Mucosa of stomach (tissue), 1 donor: ENCODE measurements around the gene RPP21.
A peak's percentile ranks its signal among the peaks of the same experiment; 100 is the strongest.

ENCODE experiments used
- H3K27me3 ChIP-seq: one replicate; pipeline ENCODE4 v1.7.0; 2013; ENCODE audit warnings: mild to moderate bottlenecking, low read length; ENCODE audit not compliant: control insufficient read depth, insufficient read depth
- H3K36me3 ChIP-seq: one replicate; pipeline ENCODE4 v1.7.0; 2013; ENCODE audit warnings: low read length; ENCODE audit not compliant: control insufficient read depth, insufficient read depth
- H3K4me1 ChIP-seq: one replicate; pipeline ENCODE4 v1.7.0; 2013; ENCODE audit warnings: mild to moderate bottlenecking, low read length; ENCODE audit not compliant: control insufficient read depth, insufficient read depth
- H3K4me3 ChIP-seq: one replicate; pipeline ENCODE4 v1.7.0; 2013; ENCODE audit warnings: low read length
- H3K9ac ChIP-seq: one replicate; pipeline ENCODE4 v1.7.0; 2013; ENCODE audit warnings: mild to moderate bottlenecking, low read length, moderate library complexity
- H3K9me3 ChIP-seq: one replicate; pipeline ENCODE4 v1.7.0; 2013; ENCODE audit warnings: mild to moderate bottlenecking, low read length, moderate library complexity; ENCODE audit not compliant: control insufficient read depth
- donor health status: Pancreatic carcinoma.

The RPP21 gene

GRCh38 chr6:30341218-30341617 is 3.7 kb upstream of the RPP21 start:
- peaks cover 4% of the 10 kb centered on the region for H3K4me1 ChIP-seq
- H3K9ac ChIP-seq = no peak overlapping the region
- no peak overlapping the region for H3K4me3 ChIP-seq
- H3K9me3 ChIP-seq = no peaks in the 10 kb centered on the region
- H3K36me3 ChIP-seq = no peaks in the 10 kb centered on the region
- no peaks in the 10 kb centered on the region for H3K27me3 ChIP-seq

- H3K4me3 ChIP-seq = no peak overlapping the region
- no peaks in the 10 kb centered on the region for H3K36me3 ChIP-seq
Measured at GRCh38 chr6:30341728-30342127, 3.2 kb upstream of the RPP21 start.

GRCh38 chr6:30344191-30344867 is 627 bp upstream of the RPP21 start:
- Histone ChIP-seq H3K4me3 (peak overlapping the region; percentile 44), H3K27me3 (no peaks in the 10 kb centered on the region), H3K36me3 (no peaks in the 10 kb centered on the region), H3K4me1 (peaks cover 4% of the 10 kb centered on the region), H3K9me3 (no peaks in the 10 kb centered on the region), H3K9ac (peak overlapping the region; percentile 76)

More at GRCh38 chr6:30341728-30342127, 3.2 kb upstream of the RPP21 start:
- Histone ChIP-seq H3K9me3 (no peaks in the 10 kb centered on the region), H3K27me3 (no peaks in the 10 kb centered on the region), H3K9ac (no peak overlapping the region), H3K4me1 (peaks cover 4% of the 10 kb centered on the region)

GRCh38 chr6:30345852-30346251 is 896 bp downstream of the RPP21 start:
- H3K4me1 ChIP-seq = peaks cover 4% of the 10 kb centered on the region
- no peaks in the 10 kb centered on the region for H3K27me3 ChIP-seq
- no peaks in the 10 kb centered on the region for H3K36me3 ChIP-seq
- peak overlapping the region; percentile 20 for H3K4me3 ChIP-seq
- H3K9ac ChIP-seq = peak overlapping the region; percentile 76
- no peaks in the 10 kb centered on the region for H3K9me3 ChIP-seq

- Histone ChIP-seq H3K4me3 (no peak overlapping the region), H3K9ac (no peak overlapping the region), H3K36me3 (no peaks in the 10 kb centered on the region), H3K4me1 (peaks cover 4% of the 10 kb centered on the region), H3K9me3 (no peaks in the 10 kb centered on the region), H3K27me3 (no peaks in the 10 kb centered on the region)
Measured at GRCh38 chr6:30348957-30349356, 4.0 kb downstream of the RPP21 start.

GRCh38 chr6:30349421-30350177 is 4.6 kb downstream of the RPP21 start:
- Histone ChIP-seq H3K36me3 (no peaks in the 10 kb centered on the region), H3K4me3 (no peak overlapping the region), H3K9ac (no peak overlapping the region), H3K27me3 (no peaks in the 10 kb centered on the region), H3K9me3 (no peaks in the 10 kb centered on the region), H3K4me1 (peaks cover 2% of the 10 kb centered on the region)

GRCh38 chr6:30350524-30350923 is 5.6 kb downstream of the RPP21 start:
- H3K4me1 ChIP-seq = no peaks in the 10 kb centered on the region
- H3K4me3 ChIP-seq = no peak overlapping the region
- no peaks in the 10 kb centered on the region for H3K36me3 ChIP-seq
- H3K9ac ChIP-seq = no peak overlapping the region
- H3K27me3 ChIP-seq = no peaks in the 10 kb centered on the region
- H3K9me3 ChIP-seq = no peaks in the 10 kb centered on the region

- H3K4me3 ChIP-seq = no peak overlapping the region
- H3K36me3 ChIP-seq = no peaks in the 10 kb centered on the region
- no peaks in the 10 kb centered on the region for H3K4me1 ChIP-seq
- no peak overlapping the region for H3K9ac ChIP-seq
- H3K27me3 ChIP-seq = peaks cover 5% of the 10 kb centered on the region
- no peaks in the 10 kb centered on the region for H3K9me3 ChIP-seq
Measured at GRCh38 chr6:30352550-30352949, 7.6 kb downstream of the RPP21 start.

- H3K9me3 ChIP-seq = no peaks in the 10 kb centered on the region
- peaks cover 4% of the 10 kb centered on the region for H3K4me1 ChIP-seq
- no peak overlapping the region for H3K9ac ChIP-seq
- H3K27me3 ChIP-seq = peaks cover 29% of the 10 kb centered on the region
- no peaks in the 10 kb centered on the region for H3K36me3 ChIP-seq
- H3K4me3 ChIP-seq = no peak overlapping the region
Measured at GRCh38 chr6:30355281-30355680, 10.3 kb downstream of the RPP21 start.

GRCh38 chr6:30356536-30356935 is 11.6 kb downstream of the RPP21 start:
- Histone ChIP-seq H3K4me3 (no peak overlapping the region), H3K9me3 (no peaks in the 10 kb centered on the region), H3K36me3 (no peaks in the 10 kb centered on the region), H3K27me3 (peaks cover 39% of the 10 kb centered on the region), H3K4me1 (peaks cover 4% of the 10 kb centered on the region), H3K9ac (no peak overlapping the region)

GRCh38 chr6:30357678-30358540 is 13.0 kb downstream of the RPP21 start:
- no peaks in the 10 kb centered on the region for H3K36me3 ChIP-seq
- H3K4me1 ChIP-seq = peaks cover 4% of the 10 kb centered on the region
- peak overlapping the region; percentile 56 for H3K9ac ChIP-seq
- H3K9me3 ChIP-seq = no peaks in the 10 kb centered on the region
- no peak overlapping the region for H3K4me3 ChIP-seq
- H3K27me3 ChIP-seq = peaks cover 39% of the 10 kb centered on the region

- peaks cover 4% of the 10 kb centered on the region for H3K4me1 ChIP-seq
- H3K4me3 ChIP-seq = no peak overlapping the region
- no peaks in the 10 kb centered on the region for H3K36me3 ChIP-seq
- H3K9me3 ChIP-seq = no peaks in the 10 kb centered on the region
- H3K27me3 ChIP-seq = peaks cover 39% of the 10 kb centered on the region
- H3K9ac ChIP-seq = no peak overlapping the region
Measured at GRCh38 chr6:30359276-30359675, 14.3 kb downstream of the RPP21 start.
